Suppressor macrophage treated with lipopolysaccharide for 4 hours (primary cell): ENCODE measurements around the gene CDK5RAP3.

Source experiments
- DNase-seq: peaks from one replicate; pipeline ENCODE4 v3.0.0-alpha.2; 2020

CDK5RAP3 gene

DNA sequence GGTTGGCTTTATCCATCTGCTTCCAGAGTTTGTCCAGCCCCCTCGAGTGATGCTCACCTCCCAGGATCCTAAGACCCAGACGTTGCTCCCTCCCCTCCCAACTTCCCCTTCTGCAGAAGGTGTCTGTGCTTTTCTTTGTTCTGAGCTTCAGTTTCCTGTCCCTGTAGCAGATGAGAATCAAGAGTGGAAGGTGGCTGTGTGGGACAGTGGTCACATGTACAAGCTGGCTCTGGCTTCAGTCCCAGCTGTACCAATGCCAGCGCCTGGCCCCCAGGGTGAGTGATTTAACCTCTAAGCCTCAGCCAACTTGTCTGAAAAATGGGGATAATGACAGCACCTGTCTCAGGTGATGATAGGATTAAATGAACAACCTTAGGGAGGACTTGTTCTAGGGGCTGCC lies 21.0 kb upstream of the CDK5RAP3 start:
- no peak for DNase-seq

DNA sequence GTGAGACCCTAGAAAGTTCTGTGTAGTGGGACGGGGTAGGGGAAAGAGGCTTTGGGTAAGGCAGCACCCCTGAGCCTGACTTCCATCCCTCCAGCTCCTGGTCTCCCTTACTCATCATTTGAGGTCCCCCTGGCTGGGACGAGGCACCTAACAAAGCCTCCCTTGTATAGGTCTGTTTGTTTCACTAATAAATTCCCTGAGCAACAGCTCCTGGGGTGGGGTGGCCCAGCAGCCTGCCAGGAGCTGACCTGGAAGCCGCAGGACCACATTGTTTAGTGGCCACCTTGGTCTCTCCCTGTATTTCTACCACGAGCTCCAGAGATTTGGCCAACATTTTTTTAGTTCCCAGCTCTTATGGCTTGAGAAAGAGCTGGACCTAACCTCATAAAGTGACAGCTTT lies 20.5 kb upstream of the CDK5RAP3 start:
- DNase-seq = no peak

DNA sequence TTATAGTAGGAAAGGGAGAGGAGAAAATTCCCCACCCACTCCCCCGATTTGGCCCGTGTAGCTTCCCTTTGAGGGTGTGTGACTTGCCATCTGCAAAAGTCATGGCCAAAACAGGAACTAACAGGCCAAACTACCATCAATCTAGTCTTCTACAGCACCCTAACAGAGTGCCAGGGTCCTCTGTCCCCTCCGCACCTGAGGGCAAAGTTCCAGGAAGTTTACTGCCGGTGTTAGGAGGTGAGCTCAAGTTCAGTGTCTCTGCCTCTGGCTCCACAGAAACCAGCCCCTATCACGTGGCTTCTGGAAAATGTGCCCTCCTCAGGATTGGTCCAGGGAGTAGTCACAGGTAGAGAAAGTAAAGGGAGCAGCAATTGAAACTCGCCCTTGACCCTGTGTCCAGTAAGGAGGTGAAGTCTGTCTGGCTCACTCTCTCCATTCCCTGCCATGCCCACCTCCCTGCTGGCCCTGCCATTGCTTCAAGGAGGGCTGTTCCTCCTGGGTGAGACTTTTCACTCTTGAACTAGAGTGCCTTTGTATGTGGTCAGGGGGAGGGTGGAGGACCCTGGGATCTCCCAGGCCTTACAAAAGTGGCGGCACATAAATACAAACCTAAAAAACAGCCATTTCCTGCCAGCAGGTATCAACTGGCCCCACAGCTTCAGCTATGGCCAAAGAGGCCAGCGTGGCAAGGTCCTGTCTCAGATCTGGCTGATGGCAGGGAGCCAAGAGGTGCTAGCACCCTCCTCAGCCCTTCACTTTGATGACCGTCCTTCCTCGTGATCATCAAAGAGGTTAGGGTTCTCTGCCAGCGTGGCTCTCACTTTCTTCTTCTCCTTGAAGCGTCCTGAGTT lies 18.5 kb upstream of the CDK5RAP3 start:
- DNase-seq = peak; percentile 68

DNA sequence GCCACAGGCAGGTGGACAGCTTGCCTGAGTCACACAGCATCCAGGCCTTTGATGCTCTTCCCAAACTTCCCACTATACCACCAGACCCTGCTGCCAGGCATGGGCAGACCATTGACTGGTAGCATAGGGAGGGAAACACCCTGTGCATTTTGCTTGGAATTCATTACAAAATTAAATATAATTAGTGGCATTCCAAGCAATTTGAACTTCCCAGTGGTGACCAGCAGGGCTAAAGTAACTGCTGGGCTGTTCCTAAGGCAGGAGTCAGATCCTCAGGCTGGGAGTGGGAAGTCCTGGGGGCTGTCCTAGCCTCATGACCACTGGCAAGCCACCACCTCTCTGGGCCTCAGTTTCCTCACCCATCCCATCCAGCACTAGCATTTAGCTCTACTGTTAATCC lies 17.0 kb upstream of the CDK5RAP3 start:
- no peak for DNase-seq

DNA sequence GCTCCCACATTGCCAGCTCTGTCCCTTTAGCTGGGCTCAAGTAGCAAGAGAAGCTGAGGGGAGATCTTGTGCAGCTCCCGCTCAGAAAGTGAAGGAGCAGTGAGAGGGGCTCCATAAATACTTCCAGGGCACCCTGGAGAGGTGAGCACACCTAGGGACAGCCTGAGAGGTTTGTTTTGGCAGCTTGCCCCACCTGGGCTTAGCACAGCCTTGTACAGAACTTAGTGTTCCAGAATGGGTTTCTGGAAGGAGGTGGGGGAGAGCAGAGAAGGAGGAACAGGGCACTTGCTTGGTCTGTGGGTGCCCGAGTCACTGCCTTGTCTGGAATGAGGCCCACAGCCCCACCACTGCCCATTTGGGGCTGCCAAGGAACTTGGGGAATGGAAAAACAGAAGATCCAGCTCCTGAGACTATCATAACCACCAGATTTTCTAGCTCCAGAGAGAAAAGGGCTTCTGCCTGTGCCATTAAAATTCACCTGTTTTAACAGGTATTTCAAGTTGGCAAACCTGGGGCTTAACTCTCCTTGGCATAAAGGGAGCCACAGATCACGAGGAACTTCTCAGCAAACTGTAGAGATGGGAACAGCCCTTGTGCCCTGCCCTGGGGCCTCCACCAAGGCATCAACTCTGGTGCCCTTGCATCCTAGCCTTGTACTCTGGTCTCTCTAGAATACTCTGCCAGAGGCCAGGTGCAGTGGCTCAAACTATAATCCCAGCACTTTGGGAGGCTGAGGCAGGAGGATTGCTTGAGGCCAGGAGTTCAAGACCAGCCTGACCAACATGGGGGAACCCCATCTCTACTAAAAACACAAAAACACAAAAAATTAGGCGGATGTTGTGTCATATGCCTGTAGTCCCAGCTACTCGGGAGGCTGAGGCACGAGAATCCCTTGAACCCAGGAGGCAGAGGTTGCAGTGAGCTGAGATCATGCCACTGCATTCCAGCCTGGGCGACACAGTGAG lies 15.1 kb upstream of the CDK5RAP3 start:
- DNase-seq = no peak

DNA sequence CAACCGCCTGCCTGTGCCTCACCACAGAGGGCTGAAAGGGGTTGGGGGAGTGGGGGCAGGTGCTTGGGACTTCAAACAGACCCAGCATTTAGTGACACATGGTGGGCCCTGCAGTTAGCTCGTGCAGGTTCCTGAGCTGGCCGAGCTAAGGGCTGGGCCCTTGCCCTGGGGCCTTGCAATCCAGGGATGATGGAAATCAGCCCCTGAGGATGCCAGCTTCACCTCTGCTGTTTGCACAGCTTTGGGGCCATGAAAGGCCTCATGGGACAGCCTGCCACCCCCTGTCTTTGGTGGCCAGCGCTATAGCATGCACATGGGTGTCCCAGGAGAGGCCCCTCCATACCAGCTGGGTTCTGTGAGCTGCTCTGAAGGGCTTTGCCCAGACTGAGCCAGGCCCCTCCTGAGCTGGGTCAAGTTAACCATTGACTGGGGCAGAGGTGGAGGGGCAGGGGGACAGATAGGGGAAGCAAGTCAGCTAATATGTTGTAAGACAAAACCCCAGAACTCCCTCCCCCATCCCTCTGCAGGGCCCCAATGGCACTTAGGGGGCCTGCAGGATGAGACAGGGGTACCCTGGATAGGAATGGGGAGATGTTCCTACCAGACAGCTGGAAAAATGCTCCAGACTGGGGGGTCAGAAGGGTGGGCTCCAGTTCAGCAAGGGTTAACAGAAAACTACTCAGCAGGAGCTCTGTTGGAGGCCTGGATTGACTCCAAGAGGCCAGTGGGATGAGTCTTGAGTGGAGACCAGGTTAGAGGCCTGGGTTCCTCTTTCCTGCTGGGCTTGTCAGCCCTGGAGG lies 13.9 kb upstream of the CDK5RAP3 start:
- no peak for DNase-seq

DNA sequence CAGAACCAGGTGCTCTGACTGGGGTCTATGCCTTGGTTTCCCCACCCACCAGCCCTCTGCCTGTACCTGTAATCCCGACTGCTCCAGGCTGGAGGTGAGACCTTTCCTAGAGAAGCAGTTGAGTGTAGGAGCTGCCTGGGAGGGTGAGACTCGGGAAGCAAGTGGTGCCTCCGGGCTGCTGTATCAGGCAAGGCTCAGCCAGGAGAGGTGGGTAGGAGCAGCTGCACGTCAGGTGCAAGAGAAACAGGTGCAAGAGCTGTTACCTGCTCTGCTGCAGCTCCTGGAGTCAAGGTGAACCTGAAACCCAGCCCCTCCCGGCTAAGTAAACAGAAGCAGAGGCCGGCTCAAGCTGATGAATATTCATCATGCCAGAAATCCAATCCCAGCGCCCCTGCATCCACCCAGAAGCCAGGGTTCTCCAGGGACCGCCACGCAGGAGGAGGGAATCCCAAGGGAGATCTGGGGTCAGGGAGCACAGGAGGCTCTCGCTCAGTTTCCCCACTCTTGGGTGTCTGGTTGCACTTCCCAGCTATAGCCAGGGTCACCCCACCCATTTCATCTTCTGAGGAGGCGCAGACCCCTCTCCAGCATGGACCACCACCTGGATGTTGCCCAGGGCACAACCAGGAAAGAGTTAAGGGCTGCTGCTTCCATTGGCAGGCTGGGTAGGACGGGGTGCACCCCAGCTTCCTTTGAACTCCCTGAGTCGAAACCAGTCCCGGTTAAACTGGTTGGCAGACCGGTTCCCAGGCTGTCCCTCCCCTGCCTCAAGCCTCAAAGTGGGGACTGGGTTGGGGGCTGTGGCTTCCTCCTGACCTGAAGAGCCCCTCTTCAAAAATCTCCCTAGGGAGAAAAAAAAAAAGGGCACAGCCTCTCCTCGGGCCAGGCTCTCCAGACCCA lies 13.1 kb upstream of the CDK5RAP3 start, which contains the start of gene PRR15L:
TSS of gene PRR15L (minus strand) at position 293 of the 900 bp plus-strand sequence. CDS start 4,649 bp downstream, outside the sequence.
- no peak for DNase-seq

DNA sequence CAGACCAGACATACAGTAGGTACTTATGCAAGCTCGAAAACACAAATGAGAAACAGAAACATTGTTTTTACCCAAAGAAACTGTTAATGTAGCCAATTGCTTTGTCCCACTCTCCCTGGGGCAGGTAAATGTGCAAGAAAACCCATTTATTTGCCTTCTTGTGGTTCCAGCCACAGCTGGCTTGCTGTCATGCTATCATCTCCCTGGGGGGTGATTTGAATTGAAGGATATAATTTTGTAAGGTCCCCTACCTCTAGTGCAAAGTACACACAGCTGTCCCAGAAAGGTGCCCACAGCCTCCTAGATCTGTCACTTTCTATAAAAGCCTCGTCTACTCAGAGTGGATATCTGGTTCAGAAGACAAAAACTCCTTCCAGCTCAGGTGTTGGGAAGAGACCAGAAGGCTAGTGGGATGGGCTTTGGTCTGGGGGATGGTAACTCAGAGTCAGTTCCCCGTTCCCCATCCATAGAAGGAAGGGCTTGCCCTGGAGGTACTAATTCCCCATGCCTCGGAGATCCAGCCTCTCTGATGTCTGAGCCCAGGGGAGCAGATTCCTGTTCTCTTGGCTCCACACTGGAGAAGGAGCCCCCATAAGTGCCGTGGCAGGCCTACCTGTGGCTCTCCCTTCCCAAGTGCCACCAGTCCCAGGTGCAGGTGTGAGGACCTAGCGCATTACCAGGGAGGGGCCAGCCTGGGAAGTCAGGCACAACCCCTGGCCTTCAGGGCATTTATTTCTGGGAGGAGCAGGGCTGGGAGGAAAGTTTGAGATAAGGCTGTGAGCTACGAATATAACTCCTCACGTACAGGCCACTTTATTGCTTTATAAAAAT lies 10.9 kb upstream of the CDK5RAP3 start:
- DNase-seq = no peak

DNA sequence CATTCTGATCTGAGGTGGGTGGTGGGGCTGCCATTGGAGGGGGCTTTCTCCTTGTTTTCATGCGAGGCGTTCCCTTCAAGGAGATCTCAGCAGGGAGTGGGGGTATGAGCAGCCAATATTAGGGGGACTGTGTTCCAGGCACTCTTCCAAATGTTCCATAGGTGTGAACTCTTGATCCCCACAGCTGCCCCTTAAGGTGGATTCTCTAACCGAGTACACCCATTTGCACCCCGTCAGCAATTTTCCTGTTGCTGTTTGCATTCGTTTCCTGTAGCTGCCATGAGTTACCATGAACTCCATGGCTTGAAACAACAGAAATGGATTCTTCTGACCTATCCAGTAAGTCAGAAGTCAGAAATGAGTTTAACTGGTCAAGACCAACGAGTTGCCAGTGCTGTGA lies 9.5 kb upstream of the CDK5RAP3 start:
- no peak for DNase-seq

DNA sequence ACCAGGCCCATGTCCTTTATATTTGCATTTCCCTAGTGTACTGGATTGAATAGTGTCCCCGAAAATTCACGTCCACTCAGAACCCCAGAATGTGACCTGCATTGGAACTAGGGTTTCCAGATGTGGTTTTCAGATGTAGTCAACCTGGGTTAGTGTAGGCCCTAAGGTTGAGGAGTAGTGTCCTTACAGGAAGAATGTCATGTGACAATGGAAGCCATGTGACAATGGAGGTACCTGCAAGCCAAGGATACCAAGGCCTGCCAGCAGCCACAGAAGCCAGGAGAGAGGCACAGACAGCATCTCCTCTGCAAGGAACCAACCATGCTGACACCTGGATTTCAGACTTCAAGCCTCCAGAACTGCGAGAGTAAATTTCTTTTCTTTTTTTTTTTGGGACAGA lies 8.0 kb upstream of the CDK5RAP3 start:
- DNase-seq = no peak

DNA sequence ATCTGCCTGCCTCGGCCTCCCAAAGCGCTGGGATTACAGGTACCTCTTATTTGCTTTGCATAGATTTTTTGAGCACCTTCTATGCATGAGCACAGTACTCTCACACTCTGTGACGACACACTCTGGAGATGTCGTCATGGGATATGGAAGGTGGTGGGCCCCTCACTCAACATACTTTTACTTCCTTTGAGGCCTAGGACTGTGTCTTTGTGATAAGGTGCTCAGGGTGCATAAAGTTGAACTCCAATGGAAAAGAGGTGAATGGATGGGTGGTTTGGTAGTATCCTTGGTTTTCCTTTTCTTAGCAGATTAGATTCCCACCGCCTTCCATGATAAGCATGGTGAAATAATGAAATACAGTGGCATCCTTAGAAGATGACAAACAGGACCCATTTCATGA lies 6.1 kb upstream of the CDK5RAP3 start:
- no peak for DNase-seq

DNA sequence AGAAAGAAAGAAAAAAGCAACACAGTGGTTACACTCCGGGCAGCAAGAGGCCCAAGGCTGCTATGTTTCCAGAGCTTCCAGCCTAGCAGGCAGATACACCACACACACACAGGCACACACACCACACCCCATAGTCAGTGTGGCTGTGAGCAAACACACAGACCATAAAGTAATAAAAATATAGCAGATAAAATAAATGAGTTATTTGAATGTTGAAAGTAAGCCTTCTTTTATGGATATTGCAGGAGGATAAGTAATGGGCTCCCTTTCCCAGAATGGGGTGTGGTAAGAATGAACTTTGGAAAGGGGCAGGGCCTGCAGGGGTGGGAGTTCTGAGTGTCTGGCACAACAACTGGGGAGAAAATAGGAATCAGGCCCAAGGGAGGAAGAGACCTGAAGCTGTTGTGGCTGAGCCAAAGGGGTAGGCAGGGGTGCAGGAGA lies 4.8 kb upstream of the CDK5RAP3 start:
- no peak for DNase-seq

DNA sequence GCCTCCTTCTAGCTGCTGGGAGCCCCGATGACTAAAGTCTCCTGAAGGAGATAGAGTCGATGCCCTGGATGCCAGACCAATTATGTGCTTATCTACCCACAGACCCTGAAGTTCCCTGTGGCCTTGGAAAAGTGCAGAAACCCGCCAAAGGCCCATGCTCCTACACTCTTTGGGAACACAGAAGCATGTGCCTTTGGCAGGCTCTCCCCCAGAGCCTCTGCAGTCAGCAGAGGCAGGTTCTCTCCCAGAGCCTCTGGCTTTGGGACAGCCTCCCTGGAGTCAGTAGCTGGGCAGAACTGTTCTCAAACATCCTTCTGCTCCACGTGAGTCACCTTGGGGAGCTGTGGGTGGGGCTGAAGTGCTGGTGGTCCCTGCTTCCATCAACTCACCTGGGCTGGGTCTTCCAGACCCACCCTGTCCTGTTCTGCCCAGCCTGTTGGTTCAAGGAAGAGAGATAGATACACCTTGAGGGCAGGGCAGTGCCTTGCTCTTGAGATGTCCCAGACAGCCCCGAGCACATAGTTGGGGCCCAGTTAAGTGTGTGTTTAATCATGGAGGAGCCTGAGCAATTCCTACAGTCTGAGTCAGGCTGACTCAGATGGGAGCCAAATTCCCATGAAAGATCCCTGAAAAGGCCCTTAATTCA lies 3.2 kb upstream of the CDK5RAP3 start:
- no peak for DNase-seq

DNA sequence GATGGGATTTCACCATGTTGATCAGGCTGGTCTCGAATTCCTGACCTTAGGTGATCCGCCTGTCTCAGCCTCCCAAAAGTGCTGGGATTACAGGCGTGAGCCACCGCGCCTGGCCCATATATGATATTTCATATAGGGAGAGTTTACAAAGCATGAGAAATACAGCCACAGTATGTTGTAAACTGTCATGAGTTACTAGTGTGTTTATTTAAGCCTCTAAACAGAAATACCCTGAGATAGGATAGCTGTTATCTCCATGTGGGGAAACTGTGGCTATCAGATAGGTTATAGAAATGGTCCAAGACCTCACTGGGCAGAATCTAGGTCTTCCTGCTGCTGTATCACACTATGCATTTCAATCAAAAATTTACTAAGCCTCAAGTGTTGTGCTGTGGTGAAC lies 2.1 kb upstream of the CDK5RAP3 start:
- no peak for DNase-seq

DNA sequence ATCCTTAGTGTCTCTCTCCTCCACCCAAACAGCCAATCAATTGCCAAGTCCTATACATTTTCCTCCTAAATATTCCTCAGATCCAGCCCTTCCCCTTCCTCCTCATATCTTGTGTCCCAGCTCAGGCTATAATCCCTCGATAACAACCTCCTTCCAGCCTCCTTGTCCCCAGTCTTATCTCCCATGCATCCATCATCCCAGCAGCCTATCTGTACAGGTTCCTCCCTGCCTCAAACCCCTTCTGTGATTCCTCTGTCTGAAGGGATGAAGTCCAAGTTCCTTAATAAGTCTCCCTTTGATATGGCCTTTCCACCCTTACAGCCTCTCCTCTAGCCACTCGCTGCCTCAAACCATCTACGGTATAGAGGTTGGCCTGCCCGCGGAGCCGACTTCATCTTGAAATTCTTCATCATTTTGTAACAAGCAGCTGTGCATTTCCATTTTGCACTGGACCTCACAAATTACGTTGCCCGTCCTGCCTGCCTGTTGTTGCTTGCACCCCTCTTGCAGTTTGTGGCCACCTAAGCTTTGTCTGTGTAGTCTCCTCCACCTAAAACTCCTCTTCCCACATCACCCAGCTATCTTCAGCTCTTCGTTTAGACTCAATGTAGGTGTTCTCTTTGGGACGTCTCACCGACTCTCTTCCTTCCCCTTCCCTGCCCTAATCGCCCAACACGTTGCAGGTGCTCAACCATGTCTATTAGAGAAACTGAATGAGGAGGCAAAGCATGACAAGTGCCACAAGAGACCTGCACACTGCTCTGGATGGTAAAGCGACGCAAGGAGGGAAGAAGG lies 786 bp upstream of the CDK5RAP3 start:
- DNase-seq = no peak

DNA sequence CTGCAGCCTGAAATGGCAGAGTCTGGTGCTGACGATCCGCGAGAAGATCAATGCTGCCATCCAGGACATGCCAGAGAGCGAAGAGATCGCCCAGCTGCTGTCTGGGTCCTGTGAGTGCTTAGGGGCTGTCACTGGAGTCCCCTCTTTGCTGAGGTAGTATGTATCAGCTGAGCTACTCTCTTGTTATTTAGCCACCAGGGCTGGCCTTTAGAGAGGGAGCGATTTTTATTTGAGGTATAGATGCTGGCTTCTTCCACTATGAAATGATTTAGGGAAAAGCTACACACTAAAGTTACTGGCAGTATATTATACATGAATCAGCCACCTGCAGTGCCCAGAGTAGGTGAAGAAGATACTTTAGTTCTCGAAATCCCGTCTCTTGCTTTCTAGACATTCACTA lies 2.6 kb downstream of the CDK5RAP3 start:
- DNase-seq = no peak

DNA sequence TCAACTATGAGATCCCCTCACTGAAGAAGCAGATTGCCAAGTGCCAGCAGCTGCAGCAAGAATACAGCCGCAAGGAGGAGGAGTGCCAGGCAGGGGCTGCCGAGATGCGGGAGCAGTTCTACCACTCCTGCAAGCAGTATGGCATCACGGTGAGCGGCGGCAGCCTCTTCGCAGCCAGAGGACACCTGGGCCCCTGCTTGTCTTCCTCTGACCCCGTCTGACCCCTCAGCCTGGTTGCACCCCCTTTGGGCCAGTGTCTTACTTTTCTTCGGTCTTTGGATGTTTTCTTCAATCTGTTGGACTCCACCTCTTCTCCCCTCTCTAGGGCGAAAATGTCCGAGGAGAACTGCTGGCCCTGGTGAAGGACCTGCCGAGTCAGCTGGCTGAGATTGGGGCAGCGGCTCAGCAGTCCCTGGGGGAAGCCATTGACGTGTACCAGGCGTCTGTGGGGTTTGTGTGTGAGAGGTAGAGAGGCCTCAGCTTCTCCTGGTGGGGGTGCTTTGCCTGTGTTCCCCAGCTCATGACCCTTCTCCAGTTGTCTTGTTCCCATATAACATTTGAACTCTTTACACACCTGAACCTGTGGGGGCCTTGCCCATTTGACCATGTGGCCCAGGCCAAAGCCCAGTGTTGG lies 4.4 kb downstream of the CDK5RAP3 start:
- no peak for DNase-seq

DNA sequence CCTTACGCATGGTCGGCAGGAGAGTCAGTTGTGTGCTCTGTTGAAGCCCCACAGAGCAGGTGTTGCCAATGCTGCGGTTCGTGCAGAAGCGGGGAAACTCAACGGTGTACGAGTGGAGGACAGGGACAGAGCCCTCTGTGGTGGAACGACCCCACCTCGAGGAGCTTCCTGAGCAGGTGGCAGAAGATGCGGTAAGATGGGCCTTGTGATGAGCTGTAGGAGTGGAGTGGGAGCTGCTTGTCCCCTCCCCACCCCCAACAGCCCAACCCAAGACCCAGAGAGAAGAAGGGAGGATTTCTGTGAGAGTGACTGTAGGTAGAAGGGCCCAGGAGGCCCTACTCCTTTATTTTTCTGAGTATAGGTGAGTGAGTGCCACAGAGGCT lies 4.9 kb downstream of the CDK5RAP3 start:
- no peak for DNase-seq

DNA sequence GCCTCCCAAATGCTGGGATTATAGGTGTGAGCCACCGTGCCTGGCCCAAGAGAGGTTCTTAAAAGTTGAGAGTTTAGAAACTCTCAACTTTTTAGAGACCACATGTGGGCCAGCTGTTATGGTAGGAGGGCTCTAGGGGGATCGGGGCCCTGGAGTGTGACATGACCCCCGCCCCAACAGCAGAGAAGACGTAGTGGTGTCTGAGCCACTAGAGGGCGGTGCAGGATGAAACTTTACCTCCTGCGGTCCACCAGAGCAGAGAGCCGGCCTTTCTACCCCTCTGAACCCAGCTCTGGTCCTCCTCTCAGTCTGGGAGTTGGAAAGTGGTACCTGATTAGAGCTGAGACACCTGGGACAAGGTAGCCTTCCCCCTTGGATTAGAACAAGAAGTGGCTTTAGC lies 7.4 kb downstream of the CDK5RAP3 start:
- DNase-seq = peak; percentile 82
